HepG2 (cell line): ENCODE results near the gene IGLL1.
"Not testable (repeated sequence)": the region's sequence is repeated elsewhere in the genome, so short reads cannot be mapped to it uniquely, and the experiment has no call there.

Experiments used
- TCF12 ChIP-seq, 2 experiments: fragments of 450-650 bp in 1 of 2; sonication (generic) in 1 of 2; formaldehyde crosslinking in 1 of 2; IDR thresholded peaks; 2 replicates each; pipeline versions ENCODE4 v1.6.1 to v1.8.0; 2017 to 2022; ENCODE audit warnings: antibody characterized with exemption in 1 of 2, mild to moderate bottlenecking in 1 of 2, missing genetic modification reagents in 1 of 2, moderate library complexity in 1 of 2
- ZNF83 ChIP-seq: sonication (generic); formaldehyde crosslinking; IDR thresholded peaks from 2 replicates; pipeline ENCODE4 v1.4.0; 2020; ENCODE audit warnings: missing genetic modification reagents, mild to moderate bottlenecking, borderline replicate concordance
- TF ChIP-seq, protein P1 (sequence below): sonication (generic); formaldehyde crosslinking; IDR thresholded peaks from 2 replicates; pipeline ENCODE4 v1.5.0; 2020; ENCODE audit warnings: mild to moderate bottlenecking, missing genetic modification reagents, moderate library complexity

DNA sequence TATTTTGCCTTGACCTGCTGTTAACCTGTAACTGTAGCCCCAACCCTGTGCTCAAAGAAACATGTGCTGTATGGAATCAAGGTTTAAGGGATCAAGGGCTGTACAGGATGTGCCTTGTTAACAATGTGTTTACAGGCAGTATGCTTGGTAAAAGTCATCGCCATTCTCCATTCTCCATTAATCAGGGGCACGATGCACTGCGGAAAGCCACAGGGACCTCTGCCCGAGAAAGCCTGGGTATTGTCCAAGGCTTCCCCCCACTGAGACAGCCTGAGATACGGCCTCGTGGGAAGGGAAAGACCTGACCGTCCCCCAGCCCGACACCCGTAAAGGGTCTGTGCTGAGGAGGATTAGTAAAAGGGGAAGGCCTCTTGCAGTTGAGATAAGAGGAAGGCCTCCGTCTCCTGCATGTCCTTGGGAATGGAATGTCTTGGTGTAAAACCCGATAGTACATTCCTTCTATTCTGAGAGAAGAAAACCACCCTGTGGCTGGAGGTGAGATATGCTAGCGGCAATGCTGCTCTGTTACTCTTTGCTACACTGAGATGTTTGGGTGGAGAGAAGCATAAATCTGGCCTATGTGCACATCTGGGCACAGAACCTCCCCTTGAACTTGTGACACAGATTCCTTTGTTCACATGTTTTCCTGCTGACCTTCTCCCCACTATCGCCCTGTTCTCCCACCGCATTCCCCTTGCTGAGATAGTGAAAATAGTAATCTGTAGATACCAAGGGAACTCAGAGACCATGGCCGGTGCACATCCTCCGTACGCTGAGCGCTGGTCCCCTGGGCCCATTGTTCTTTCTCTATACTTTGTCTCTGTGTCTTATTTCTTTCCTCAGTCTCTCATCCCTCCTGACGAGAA is 42.0 kb downstream of the IGLL1 start:
- TF ChIP-seq, protein P1, sequence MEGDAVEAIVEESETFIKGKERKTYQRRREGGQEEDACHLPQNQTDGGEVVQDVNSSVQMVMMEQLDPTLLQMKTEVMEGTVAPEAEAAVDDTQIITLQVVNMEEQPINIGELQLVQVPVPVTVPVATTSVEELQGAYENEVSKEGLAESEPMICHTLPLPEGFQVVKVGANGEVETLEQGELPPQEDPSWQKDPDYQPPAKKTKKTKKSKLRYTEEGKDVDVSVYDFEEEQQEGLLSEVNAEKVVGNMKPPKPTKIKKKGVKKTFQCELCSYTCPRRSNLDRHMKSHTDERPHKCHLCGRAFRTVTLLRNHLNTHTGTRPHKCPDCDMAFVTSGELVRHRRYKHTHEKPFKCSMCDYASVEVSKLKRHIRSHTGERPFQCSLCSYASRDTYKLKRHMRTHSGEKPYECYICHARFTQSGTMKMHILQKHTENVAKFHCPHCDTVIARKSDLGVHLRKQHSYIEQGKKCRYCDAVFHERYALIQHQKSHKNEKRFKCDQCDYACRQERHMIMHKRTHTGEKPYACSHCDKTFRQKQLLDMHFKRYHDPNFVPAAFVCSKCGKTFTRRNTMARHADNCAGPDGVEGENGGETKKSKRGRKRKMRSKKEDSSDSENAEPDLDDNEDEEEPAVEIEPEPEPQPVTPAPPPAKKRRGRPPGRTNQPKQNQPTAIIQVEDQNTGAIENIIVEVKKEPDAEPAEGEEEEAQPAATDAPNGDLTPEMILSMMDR (CRISPR knock-in tag) = 0 out of 2 replicates have a peak, but pooled peaks have one; percentile 1
- TF ChIP-seq ZNF83 (CRISPR knock-in tag); TCF12 (IDR thresholded peaks at IDR 0.05); TCF12 (CRISPR knock-in tag; IDR thresholded peaks at IDR 0.05): not testable (repeated sequence)
